HL-60/S4 (cell line): ENCODE results near the gene FAAP100.

Experiments
- in situ Hi-C: fragments of 300-500 bp; cut with MboI; formaldehyde crosslinking; loops from 2 replicates; pipeline ENCODE4 v1.14.3; 2022; ENCODE audit warnings: low sequenced_read_pairs

The FAAP100 gene

DNA sequence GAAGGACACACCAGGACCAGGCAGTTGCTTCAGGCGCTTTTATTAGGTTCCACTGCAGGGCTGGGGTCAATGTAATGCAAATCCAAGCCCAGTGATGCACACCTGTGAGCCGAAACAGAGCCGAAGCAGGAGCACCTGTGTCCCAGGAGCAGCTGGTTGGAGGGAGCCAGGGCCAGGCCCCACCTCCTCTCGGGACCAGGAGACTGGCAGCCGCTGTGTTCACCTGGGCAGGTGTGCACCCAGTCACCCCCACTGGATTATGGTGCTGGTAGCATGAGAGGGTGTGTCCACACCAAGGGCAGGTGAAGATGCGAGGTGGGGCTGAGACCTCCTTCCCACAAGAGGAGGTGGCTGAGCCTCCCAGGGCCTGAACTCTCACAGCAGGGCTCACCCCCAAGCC, 4.7 kb upstream of the FAAP100 start:
- in situ Hi-C loops = no loop called here

DNA sequence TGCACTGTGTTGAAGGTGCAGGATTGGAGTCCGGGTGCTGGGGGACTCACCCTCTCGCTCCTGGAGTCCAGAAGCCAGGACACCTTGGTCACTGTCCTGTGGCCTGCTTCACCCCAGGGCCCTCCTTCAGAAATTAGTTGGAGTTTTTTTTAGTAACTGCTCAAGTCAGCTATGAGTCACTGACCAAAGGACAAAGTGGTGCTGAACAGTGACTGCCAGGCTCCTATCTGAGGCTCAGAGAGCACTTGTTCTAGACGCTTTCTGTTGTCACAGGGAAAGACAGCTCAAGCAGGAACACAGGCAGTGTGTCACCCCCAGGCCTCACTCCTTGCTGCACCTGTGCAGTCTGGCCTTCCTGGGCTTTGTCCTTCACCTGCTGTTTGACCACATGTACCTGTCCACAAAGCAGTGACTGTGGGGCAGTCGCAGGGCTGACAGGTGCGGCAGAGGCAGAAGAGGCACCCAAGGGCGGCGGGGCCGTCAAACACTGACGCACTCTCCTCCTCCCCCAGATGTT, 4.1 kb upstream of the FAAP100 start:
- in situ Hi-C loops = no loop called here

- in situ Hi-C loops = no loop called here
These were observed 1.5 kb upstream of the FAAP100 start for GRCh38 chr17:81553616-81554181.

DNA sequence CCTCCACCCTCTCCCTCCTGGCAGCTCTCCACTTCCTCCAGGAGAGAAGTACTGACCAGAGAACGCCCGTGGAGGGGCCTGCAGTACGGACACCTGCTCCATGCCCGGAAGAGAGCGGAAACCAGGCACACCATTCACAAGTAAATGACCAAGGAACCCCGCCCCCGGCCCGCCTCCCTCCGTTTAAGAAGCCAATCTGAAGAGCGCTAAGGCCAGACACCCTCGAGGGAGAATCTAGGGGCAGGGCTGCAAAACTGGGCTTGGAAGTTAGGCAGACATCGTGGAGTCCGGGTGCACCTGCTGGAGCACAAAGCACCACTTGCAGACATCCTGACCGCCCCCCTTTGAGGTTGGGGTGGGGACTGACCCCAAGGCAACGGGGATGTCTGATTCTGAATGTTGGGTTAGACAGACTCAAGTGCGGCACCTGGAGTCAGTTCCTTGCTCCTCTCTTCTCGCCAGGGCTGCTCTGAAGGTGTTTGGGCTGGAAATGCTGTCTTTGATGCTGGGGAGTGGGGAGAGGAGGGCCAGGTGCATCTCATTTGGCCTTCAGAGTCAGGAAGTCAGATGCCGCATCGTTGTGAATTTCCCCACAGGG, 964 bp upstream of the FAAP100 start:
- in situ Hi-C loops = no loop called here

DNA sequence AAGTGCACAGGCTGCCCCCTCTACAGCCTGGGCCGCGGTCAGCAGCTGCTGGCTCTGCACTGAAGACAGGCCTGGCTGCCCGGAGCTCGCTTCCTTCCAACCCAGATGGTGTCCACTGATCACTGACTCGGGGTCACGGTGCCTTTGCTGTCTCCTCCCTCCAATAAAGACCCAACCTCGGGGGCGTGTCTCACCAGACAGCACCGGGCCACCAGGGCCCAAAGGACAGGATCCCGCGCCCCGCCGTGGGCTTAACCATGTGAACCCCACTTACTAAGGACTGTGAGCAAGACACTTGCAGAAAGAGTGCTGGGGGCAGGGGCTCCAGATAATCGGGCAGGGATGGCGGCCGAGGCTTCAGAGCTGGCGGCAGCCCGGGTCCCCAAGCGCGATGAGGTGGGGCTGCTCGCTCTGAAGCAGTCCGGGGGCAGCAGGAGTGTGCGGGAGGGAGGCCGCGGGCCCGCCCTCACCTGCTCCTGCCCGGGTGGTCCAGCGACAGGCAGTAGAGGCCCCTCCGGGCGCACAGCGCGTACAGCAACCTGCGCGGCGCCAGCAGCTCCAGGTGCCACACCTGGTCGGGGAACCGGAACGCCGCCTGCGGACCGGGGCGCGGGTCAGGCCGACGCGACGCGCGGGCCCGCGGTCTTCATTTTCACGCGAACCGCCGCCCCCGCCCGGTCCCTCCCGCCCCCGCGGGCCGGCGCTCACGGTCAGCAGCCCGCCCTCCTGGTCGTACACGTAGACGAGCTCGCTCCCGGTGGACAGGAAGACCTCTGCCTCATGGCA, 502 bp downstream of the FAAP100 start:
- in situ Hi-C loops = no loop called here

GRCh38 chr17:81550830-81551457, 1.2 kb downstream of the FAAP100 start:
- in situ Hi-C loops = no loop called here

GRCh38 chr17:81550285-81550684, 1.9 kb downstream of the FAAP100 start:
- in situ Hi-C loops = no loop called here

GRCh38 chr17:81549826-81550225, 2.3 kb downstream of the FAAP100 start:
- in situ Hi-C loops = no loop called here

DNA sequence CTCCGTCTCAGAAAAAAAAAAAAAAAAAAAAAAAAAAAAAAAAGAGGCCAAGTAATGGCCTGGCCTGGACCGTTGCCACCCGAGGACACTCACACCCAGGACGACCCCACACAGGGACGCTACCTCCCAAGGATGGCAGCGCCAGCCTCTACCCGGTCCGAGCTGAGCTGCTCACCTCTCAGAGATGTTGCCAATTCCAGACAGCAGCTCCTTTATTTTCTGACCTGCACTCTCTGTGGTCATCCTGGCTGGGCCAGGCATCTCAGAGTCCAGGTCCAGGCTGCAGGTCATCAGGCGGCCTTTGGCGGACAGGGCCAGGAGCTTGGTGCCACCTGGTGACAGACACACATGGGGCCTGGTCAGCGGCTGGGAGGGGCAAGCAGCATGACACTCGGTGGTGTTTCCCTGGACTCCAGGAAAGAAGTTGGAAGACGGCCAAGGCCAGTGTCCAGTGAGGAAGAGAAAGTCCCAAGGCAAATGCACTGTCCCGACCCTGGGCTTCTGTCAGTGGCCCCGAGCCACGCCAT, 3.1 kb downstream of the FAAP100 start:
- in situ Hi-C loops = no loop called here

- in situ Hi-C loops = no loop called here
These were observed 4.6 kb downstream of the FAAP100 start for GRCh38 chr17:81547614-81547982.

GRCh38 chr17:81546906-81547613, 5.1 kb downstream of the FAAP100 start:
- in situ Hi-C loops = no loop called here

GRCh38 chr17:81545160-81545949, 6.8 kb downstream of the FAAP100 start:
- in situ Hi-C loops = no loop called here

- in situ Hi-C loops = no loop called here
These were observed 7.7 kb downstream of the FAAP100 start for GRCh38 chr17:81544281-81544974.

- in situ Hi-C loops = no loop called here
These were observed 8.4 kb downstream of the FAAP100 start for GRCh38 chr17:81543756-81544155.

DNA sequence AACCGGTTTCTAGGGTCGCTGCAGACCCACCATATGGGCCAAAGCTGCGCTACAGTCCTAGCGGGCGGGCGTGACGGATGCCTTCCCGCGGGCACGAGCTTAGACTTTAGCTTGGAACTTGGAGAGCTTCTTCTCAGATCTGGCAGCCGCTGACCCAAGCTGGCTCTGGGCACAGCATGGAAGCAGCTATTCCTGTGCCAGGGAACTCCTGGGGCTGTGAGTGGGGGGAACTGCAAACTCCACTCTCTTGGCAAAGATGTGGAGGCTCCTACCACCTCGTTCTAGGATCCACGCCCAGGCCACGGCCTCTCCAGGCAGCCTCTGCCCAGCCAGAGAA, 8.8 kb downstream of the FAAP100 start:
- in situ Hi-C loops = no loop called here

DNA sequence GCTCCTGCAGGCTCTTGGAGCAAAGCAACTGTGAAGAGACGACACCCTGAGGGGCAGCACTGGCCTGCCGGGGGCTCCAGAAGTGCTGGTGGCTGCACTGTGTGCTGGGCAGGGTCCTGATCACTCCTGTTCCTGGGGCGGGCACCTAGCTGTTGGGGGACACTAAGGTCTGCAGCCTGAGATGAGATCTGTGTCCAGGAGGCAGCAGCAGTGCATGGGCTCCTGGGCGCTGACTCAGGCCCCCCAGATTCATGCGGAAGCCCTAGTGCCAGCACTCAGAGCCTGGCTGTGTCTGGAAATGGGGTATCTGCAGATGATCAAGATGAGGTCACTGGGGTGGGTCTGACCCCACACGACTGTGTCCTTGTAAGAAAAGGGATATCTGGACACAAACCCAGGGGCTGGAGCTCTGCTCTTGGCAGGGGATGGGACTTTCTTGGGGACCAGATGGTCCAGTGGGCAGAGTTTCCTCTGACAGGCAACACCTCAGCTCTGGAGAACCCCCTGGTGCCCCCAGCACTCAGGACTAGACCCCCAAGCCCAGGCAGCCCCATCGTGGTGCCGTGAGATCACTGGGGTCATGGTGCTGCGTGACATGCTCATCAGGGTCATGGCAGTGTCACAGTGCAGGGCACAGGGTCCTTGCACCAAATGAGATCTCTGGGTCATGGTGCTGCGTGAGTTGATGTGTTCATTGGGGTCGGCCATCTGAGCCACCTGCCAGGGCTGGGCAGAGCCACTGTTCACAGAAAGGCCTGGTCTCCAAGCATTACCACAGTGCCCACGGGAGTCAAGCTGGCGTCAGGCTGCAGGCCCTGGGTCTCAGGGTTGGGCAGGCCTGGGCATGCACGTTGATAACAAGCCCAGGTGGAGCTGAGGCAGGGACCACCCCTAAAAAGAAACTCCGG, 9.5 kb downstream of the FAAP100 start:
- in situ Hi-C loops = no loop called here

GRCh38 chr17:81541123-81541522, 11.0 kb downstream of the FAAP100 start:
- in situ Hi-C loops = no loop called here

GRCh38 chr17:81540676-81541027, 11.5 kb downstream of the FAAP100 start:
- in situ Hi-C loops = no loop called here
